Naive thymus-derived CD4-positive, alpha-beta T cell (primary cell): ENCODE results near the gene NPEPPS. TPM values are rescaled to one million over a fixed set of nuclear protein-coding genes. Genes with fewer than 3 reads are reported as not detected.

ENCODE experiments used
- ATAC-seq: fragments of 150-1000 bp; cut with Tn5 transposase; 2 replicates; pipeline ENCODE4 v1.10.0; 2021; ENCODE audit warnings: mild to moderate bottlenecking, moderate library complexity
- CTCF ChIA-PET: fragments of 350-600 bp; sonication (Branson Sonifier 250); formaldehyde crosslinking; loops from one replicate; lab custom pipeline; 2021; ENCODE audit warnings: antibody characterized with exemption; lab: Charles Lee
- POLR2A ChIA-PET: fragments of 350-600 bp; sonication (Branson Sonifier 250); formaldehyde crosslinking; loops from one replicate; lab custom pipeline; 2021; ENCODE audit warnings: antibody characterized with exemption, inconsistent platforms; lab: Charles Lee
- DNase-seq, 9 donors: peaks; one replicate each; pipeline versions ENCODE4 v3.0.0 to v3.0.0-alpha.2; 2020 to 2022; ENCODE audit warnings: mixed read lengths in 1 of 9
- H3K27ac ChIP-seq: one replicate; pipeline ENCODE4 v1.7.0; 2013; ENCODE audit warnings: mild to moderate bottlenecking, low read depth, low read length, moderate library complexity
- H3K27me3 ChIP-seq, 2 donors: one replicate each; pipeline ENCODE4 v1.7.0; 2013; ENCODE audit warnings: low read length in 2 of 2, mild to moderate bottlenecking in 2 of 2, moderate library complexity in 2 of 2; ENCODE audit not compliant: control insufficient read depth in 2 of 2, insufficient read depth in 2 of 2
- H3K36me3 ChIP-seq, 3 experiments: 1 replicate in 2 of 3; 2 replicates in 1 of 3; pipeline ENCODE4 v1.7.0; 2013; ENCODE audit warnings: low read length in 3 of 3, mild to moderate bottlenecking in 3 of 3, moderate library complexity in 1 of 3; ENCODE audit not compliant: insufficient read depth in 3 of 3, control insufficient read depth in 2 of 3
- H3K4me1 ChIP-seq, 2 donors: one replicate each; pipeline ENCODE4 v1.7.0; 2013; ENCODE audit warnings: low read length in 2 of 2, mild to moderate bottlenecking in 2 of 2, moderate library complexity in 1 of 2; ENCODE audit not compliant: control insufficient read depth in 2 of 2, insufficient read depth in 2 of 2
- H3K4me3 ChIP-seq: 2 replicates; pipeline ENCODE4 v1.7.0; 2013; ENCODE audit warnings: mild to moderate bottlenecking, low read length
- H3K9me3 ChIP-seq, 3 experiments: 1 replicate in 2 of 3; 2 replicates in 1 of 3; pipeline ENCODE4 v1.7.0; 2013; ENCODE audit warnings: low read length in 3 of 3; ENCODE audit not compliant: control insufficient read depth in 2 of 3
- H3K27ac Mint-ChIP-seq, 9 donors: one replicate each; pipeline ENCODE4 v1.8.0; 2020 to 2022; ENCODE audit warnings: mixed read lengths in 9 of 9, mild to moderate bottlenecking in 8 of 9, moderate library complexity in 5 of 9, inconsistent platforms in 2 of 9
- H3K27me3 Mint-ChIP-seq, 5 donors: one replicate each; pipeline ENCODE4 v1.8.0; 2021 to 2022; ENCODE audit warnings: mixed read lengths in 5 of 5, mild to moderate bottlenecking in 1 of 5
- H3K36me3 Mint-ChIP-seq, 5 donors: one replicate each; pipeline ENCODE4 v1.8.0; 2020 to 2022; ENCODE audit warnings: mixed read lengths in 5 of 5, mild to moderate bottlenecking in 3 of 5, inconsistent platforms in 1 of 5
- H3K4me1 Mint-ChIP-seq, 7 donors: one replicate each; pipeline ENCODE4 v1.8.0; 2020 to 2022; ENCODE audit warnings: mixed read lengths in 7 of 7, mild to moderate bottlenecking in 3 of 7, inconsistent platforms in 1 of 7
- H3K4me3 Mint-ChIP-seq, 10 donors: one replicate each; pipeline ENCODE4 v1.8.0; 2020 to 2022; ENCODE audit warnings: mild to moderate bottlenecking in 10 of 10, mixed read lengths in 10 of 10, moderate library complexity in 6 of 10, inconsistent platforms in 2 of 10
- H3K9me3 Mint-ChIP-seq, 11 donors: one replicate each; pipeline ENCODE4 v1.8.0; 2020 to 2022; ENCODE audit warnings: mixed read lengths in 11 of 11, mild to moderate bottlenecking in 4 of 11, inconsistent platforms in 1 of 11, moderate library complexity in 1 of 11
- intact Hi-C, 2 donors: fragments of 100-400 bp; cut with micrococcal nuclease; formaldehyde crosslinking; loops; one replicate each; pipeline ENCODE4 v1.15.1; 2023
- polyA plus RNA-seq, 2 donors: library from polyadenylated mRNA; unstranded; fragments of 300-500 nt; fragmentation: Illumina TruSeq; gene quantifications; one replicate each; pipeline ENCODE4 v1.2.3, GENCODE V29; 2021
- total RNA-seq, 6 experiments: library from RNA in 5 of 6; stranded (reverse) in 5 of 6; gene quantifications; 1 replicate in 5 of 6; 2 replicates in 1 of 6; pipeline ENCODE4 v1.2.3 and lab custom pipeline; 2021 to 2026

NPEPPS gene
- total and polyA plus RNA-seq, 7 experiments from 2014 or later: 33.6 to 129 (median 87.6) TPM

GRCh38 chr17:47660064-47660492 lies 129.2 kb downstream of the NPEPPS start:
- H3K27me3 ChIP-seq: no peaks in the 10 kb centered on the region
- no peaks in the 10 kb centered on the region for H3K9me3 Mint-ChIP-seq
- H3K4me1 Mint-ChIP-seq: peaks cover 22 to 59% (median 46%) of the 10 kb centered on the region in 7 donors
- peak overlapping the region; percentile 86 to 97 (median 90) for H3K27ac Mint-ChIP-seq
- peak overlapping the region; percentile 58 for H3K4me3 ChIP-seq
- CTCF ChIA-PET: no interaction called here
- intact Hi-C loops: loop anchor here (1.0 to 5.0 kb wide), 2 partner anchors 11 to 72 kb away; partner anchors contain the start of genes KPNB1 (in 2 of the 2) and TBX21 (in 1 of the 2)
- peak overlapping the region; percentile 58 to 90 (median 86) for H3K4me3 Mint-ChIP-seq
- peaks cover 5 to 43% (median 33%) of the 10 kb centered on the region in 5 donors for H3K36me3 Mint-ChIP-seq
- H3K4me1 ChIP-seq: peaks cover 9 to 19% of the 10 kb centered on the region in 2 donors
- peaks cover 22 to 73% (median 51%) of the 10 kb centered on the region in 3 experiments for H3K36me3 ChIP-seq
- DNase-seq (peak in 7 of 9 donors; percentile 45 to 70 (median 66)), ATAC-seq (peak; percentile 87)
- H3K9me3 ChIP-seq: no peaks in the 10 kb centered on the region
- peak overlapping the region; percentile 70 for H3K27ac ChIP-seq
- no peaks in the 10 kb centered on the region for H3K27me3 Mint-ChIP-seq
- POLR2A ChIA-PET: interaction anchor here (9.8 kb wide), 1 partner anchor 9 kb away, joined by 92 read pairs; the partner anchor contains the start of gene KPNB1

GRCh38 chr17:47663912-47664623 lies 133.2 kb downstream of the NPEPPS start:
- peak overlapping the region; percentile 25 to 92 (median 66) for H3K27ac Mint-ChIP-seq
- no peaks in the 10 kb centered on the region for H3K27me3 Mint-ChIP-seq
- H3K9me3 Mint-ChIP-seq: no peaks in the 10 kb centered on the region
- peak overlapping the region; percentile 5 for H3K27ac ChIP-seq
- H3K36me3 ChIP-seq: peaks cover 32 to 66% (median 44%) of the 10 kb centered on the region in 3 experiments
- DNase-seq (peak; percentile 19 to 65 (median 56)), ATAC-seq (peak; percentile 81)
- CTCF ChIA-PET: interaction anchor here (0.8 to 3.5 kb wide), 11 partner anchors 9 to 138 kb away, joined by 3 to 21 read pairs (median 6); partner anchors contain the start of gene KPNB1
- H3K4me1 Mint-ChIP-seq: peaks cover 8 to 48% (median 22%) of the 10 kb centered on the region in 7 donors
- peaks cover 8 to 15% of the 10 kb centered on the region in 2 donors for H3K4me1 ChIP-seq
- intact Hi-C loops: loop anchor here (1.0 to 5.0 kb wide), 5 partner anchors 15 to 138 kb away; partner anchors contain the start of genes KPNB1 (in 1 of the 2) and TBX21 (in 1 of the 2)
- POLR2A ChIA-PET: interaction anchor here (0.7 to 9.8 kb wide), 9 partner anchors 12 to 231 kb away, joined by 3 to 92 read pairs (median 4); partner anchors contain the start of genes KPNB1, LRRC46, MRPL10 and SP2
- no peak overlapping the region for H3K4me3 ChIP-seq
- peak overlapping the region in 3 of 10 donors; percentile 1 to 38 (median 25) for H3K4me3 Mint-ChIP-seq
- H3K9me3 ChIP-seq: no peaks in the 10 kb centered on the region
- peaks cover 4 to 33% (median 16%) of the 10 kb centered on the region in 5 donors for H3K36me3 Mint-ChIP-seq
- H3K27me3 ChIP-seq: no peaks in the 10 kb centered on the region

GRCh38 chr17:47664624-47664941 lies 133.7 kb downstream of the NPEPPS start:
- POLR2A ChIA-PET: interaction anchor here (1.2 to 9.8 kb wide), 8 partner anchors 10 to 231 kb away, joined by 3 to 92 read pairs (median 4); partner anchors contain the start of genes KPNB1, LRRC46, MRPL10 and SP2

GRCh38 chr17:47665655-47666054 lies 134.7 kb downstream of the NPEPPS start:
- Histone ChIP-seq H3K27me3 (no peaks in the 10 kb centered on the region), H3K36me3 (peaks cover 39 to 82% (median 59%) of the 10 kb centered on the region in 3 experiments), H3K4me1 (peaks cover 3 to 11% of the 10 kb centered on the region in 2 donors), H3K4me3 (no peak overlapping the region), H3K27ac (no peak overlapping the region), H3K9me3 (no peaks in the 10 kb centered on the region)
- H3K36me3 Mint-ChIP-seq: peaks cover 12 to 39% (median 25%) of the 10 kb centered on the region in 5 donors
- H3K9me3 Mint-ChIP-seq: no peaks in the 10 kb centered on the region
- no peak for ATAC-seq
- H3K4me1 Mint-ChIP-seq: peaks cover 14 to 55% (median 23%) of the 10 kb centered on the region in 7 donors
- DNase-seq: no peak
- intact Hi-C loops: no loop called here
- no peaks in the 10 kb centered on the region for H3K27me3 Mint-ChIP-seq
- H3K4me3 Mint-ChIP-seq: no peak overlapping the region
- CTCF ChIA-PET: interaction anchor here (0.7 to 3.5 kb wide), 6 partner anchors 8 to 76 kb away, joined by 3 to 21 read pairs (median 6); no protein-coding TSS in a partner anchor
- POLR2A ChIA-PET: interaction anchor here (1.3 to 9.8 kb wide), 4 partner anchors 11 to 22 kb away, joined by 4 to 92 read pairs (median 6); partner anchors contain the start of gene KPNB1
- no peak overlapping the region for H3K27ac Mint-ChIP-seq

More at GRCh38 chr17:47664624-47664941, 133.7 kb downstream of the NPEPPS start:
- peaks cover 5 to 34% (median 19%) of the 10 kb centered on the region in 5 donors for H3K36me3 Mint-ChIP-seq
- H3K9me3 Mint-ChIP-seq: no peaks in the 10 kb centered on the region
- H3K36me3 ChIP-seq: peaks cover 38 to 71% (median 49%) of the 10 kb centered on the region in 3 experiments
- DNase-seq (no peak), ATAC-seq (no peak)
- peak overlapping the region; percentile 25 to 92 (median 66) for H3K27ac Mint-ChIP-seq
- H3K4me1 Mint-ChIP-seq: peaks cover 6 to 51% (median 24%) of the 10 kb centered on the region in 7 donors
- H3K4me3 Mint-ChIP-seq: peak overlapping the region in 2 of 10 donors; percentile 1 to 38
- CTCF ChIA-PET: interaction anchor here (1.0 to 3.5 kb wide), 6 partner anchors 10 to 137 kb away, joined by 4 to 21 read pairs (median 10); no protein-coding TSS in a partner anchor
- no peak overlapping the region for H3K4me3 ChIP-seq
- H3K4me1 ChIP-seq: peaks cover 8 to 15% of the 10 kb centered on the region in 2 donors
- H3K27me3 ChIP-seq: no peaks in the 10 kb centered on the region
- H3K9me3 ChIP-seq: no peaks in the 10 kb centered on the region
- intact Hi-C loops: loop anchor here (1.0 to 5.0 kb wide), 5 partner anchors 15 to 138 kb away; partner anchors contain the start of genes KPNB1 (in 1 of the 2) and TBX21 (in 1 of the 2)
- no peaks in the 10 kb centered on the region for H3K27me3 Mint-ChIP-seq
- no peak overlapping the region for H3K27ac ChIP-seq

- Mint-ChIP-seq H3K36me3 (peaks cover 12 to 50% (median 33%) of the 10 kb centered on the region in 5 donors), H3K4me1 (peaks cover 11 to 54% (median 27%) of the 10 kb centered on the region in 7 donors), H3K27me3 (no peaks in the 10 kb centered on the region), H3K4me3 (no peak overlapping the region), H3K27ac (peak overlapping the region in 1 of 9 donors; percentile 18), H3K9me3 (no peaks in the 10 kb centered on the region)
- H3K4me3 ChIP-seq: no peak overlapping the region
- ATAC-seq (no peak), DNase-seq (no peak)
- H3K27me3 ChIP-seq: no peaks in the 10 kb centered on the region
- peaks cover 0 to 2% of the 10 kb centered on the region in 2 donors for H3K4me1 ChIP-seq
- ChIA-PET POLR2A (interaction anchor here (0.8 to 1.1 kb wide), 2 partner anchors 13 to 32 kb away, joined by 3 read pairs; no protein-coding TSS in a partner anchor), CTCF (interaction anchor here (0.6 kb wide), 2 partner anchors 22 to 137 kb away, joined by 3 read pairs; no protein-coding TSS in a partner anchor)
- H3K36me3 ChIP-seq: peaks cover 53 to 87% (median 69%) of the 10 kb centered on the region in 3 experiments
- no peak overlapping the region for H3K27ac ChIP-seq
- H3K9me3 ChIP-seq: no peaks in the 10 kb centered on the region
- intact Hi-C loops: no loop called here
Measured at GRCh38 chr17:47669081-47669480, 138.2 kb downstream of the NPEPPS start.

GRCh38 chr17:47670064-47670463 lies 139.2 kb downstream of the NPEPPS start:
- Histone ChIP-seq H3K9me3 (no peaks in the 10 kb centered on the region), H3K4me1 (no peaks in the 10 kb centered on the region), H3K4me3 (no peak overlapping the region), H3K27me3 (no peaks in the 10 kb centered on the region), H3K36me3 (peaks cover 52 to 91% (median 76%) of the 10 kb centered on the region in 3 experiments), H3K27ac (no peak overlapping the region)
- peak overlapping the region in 2 of 10 donors; percentile 17 to 43 for H3K4me3 Mint-ChIP-seq
- H3K27ac Mint-ChIP-seq: peak overlapping the region in 8 of 9 donors; percentile 3 to 82 (median 62)
- H3K4me1 Mint-ChIP-seq: peaks cover 8 to 55% (median 28%) of the 10 kb centered on the region in 7 donors
- CTCF ChIA-PET: no interaction called here
- DNase-seq: no peak
- ATAC-seq: peak; percentile 77
- H3K9me3 Mint-ChIP-seq: no peaks in the 10 kb centered on the region
- intact Hi-C loops: loop anchor here in 1 of 2 donors (1.0 kb wide), 1 partner anchor 9 kb away; no protein-coding TSS in a partner anchor
- POLR2A ChIA-PET: interaction anchor here (1.1 kb wide), 1 partner anchor 31 kb away, joined by 3 read pairs; no protein-coding TSS in a partner anchor
- no peaks in the 10 kb centered on the region for H3K27me3 Mint-ChIP-seq
- H3K36me3 Mint-ChIP-seq: peaks cover 12 to 54% (median 37%) of the 10 kb centered on the region in 5 donors
